Measurements from ENCODE around the gene METTL13. TPM values are rescaled to one million over a fixed set of nuclear protein-coding genes. Genes with fewer than 3 reads are reported as not detected.
A peak's percentile ranks its signal among the peaks of the same experiment; 100 is the strongest.

The METTL13 gene
- total and polyA plus RNA-seq, 2 donors (not counting 1 experiment from before 2014, with no cell fraction given), result 27.3 to 38.0 TPM

- no peak overlapping the region for H3K4me3 ChIP-seq (replicated peaks in 1 of 4; ENCODE audit: control extremely low read depth in 1 of 4, insufficient read depth in 1 of 4, low read depth in 3 of 4, low read length in 4 of 4)
- H3K79me2 ChIP-seq (ENCODE audit: control insufficient read depth, insufficient read depth, low read length), result no peaks in the 10 kb centered on the region
- H3K9me3 ChIP-seq (ENCODE audit: control insufficient read depth, insufficient read depth, low read depth, low read length), result no peaks in the 10 kb centered on the region
- peak; percentile 51 to 78 for DNase-seq (ENCODE audit: low read depth in 2 of 2)
- no peak overlapping the region for H2AFZ ChIP-seq (ENCODE audit: low read length)
- H3K4me2 ChIP-seq (ENCODE audit: extremely low read depth, insufficient read depth, low read length), result no peak overlapping the region
- H3K27ac ChIP-seq (ENCODE audit: insufficient read depth, low read length), result no peak overlapping the region
- no peaks in the 10 kb centered on the region for H3K36me3 ChIP-seq (ENCODE audit: control insufficient read depth, insufficient read depth, low read length)
- TF ChIP-seq CTCF (conservative IDR thresholded peaks at IDR 0.05 in 1 of 2, IDR thresholded peaks at IDR 0.05 in 1 of 2; ENCODE audit: low read depth in 1 of 2, low read length in 2 of 2) (no peak), EZH2 (IDR thresholded peaks at IDR 0.05; ENCODE audit: low read length, missing control alignments) (no peak)
- H4K20me1 ChIP-seq (ENCODE audit: control insufficient read depth, extremely low read depth, insufficient read depth, low read length), result no peaks in the 10 kb centered on the region
- H3K27me3 ChIP-seq (ENCODE audit: control insufficient read depth, insufficient read depth, low read length), result no peaks in the 10 kb centered on the region
- H3K9ac ChIP-seq (ENCODE audit: insufficient read depth, low read length), result no peak overlapping the region
- H3K4me1 ChIP-seq (ENCODE audit: control insufficient read depth, extremely low read depth, insufficient read depth, low read length), result peaks cover 5% of the 10 kb centered on the region
Observed at GRCh38 chr1:171817511-171818265, 36.2 kb downstream of the METTL13 start.

- Histone ChIP-seq H3K36me3 (ENCODE audit: control insufficient read depth, insufficient read depth, low read length) (no peaks in the 10 kb centered on the region), H2AFZ (ENCODE audit: low read length) (no peak overlapping the region), H3K9me3 (ENCODE audit: control insufficient read depth, insufficient read depth, low read depth, low read length) (no peaks in the 10 kb centered on the region), H3K79me2 (ENCODE audit: control insufficient read depth, insufficient read depth, low read length) (no peaks in the 10 kb centered on the region), H3K4me1 (ENCODE audit: control insufficient read depth, extremely low read depth, insufficient read depth, low read length) (peaks cover 2% of the 10 kb centered on the region), H3K4me3 (replicated peaks in 1 of 4; ENCODE audit: control extremely low read depth in 1 of 4, insufficient read depth in 1 of 4, low read depth in 3 of 4, low read length in 4 of 4) (no peak overlapping the region), H3K9ac (ENCODE audit: insufficient read depth, low read length) (no peak overlapping the region), H3K27me3 (ENCODE audit: control insufficient read depth, insufficient read depth, low read length) (no peaks in the 10 kb centered on the region), H3K4me2 (ENCODE audit: extremely low read depth, insufficient read depth, low read length) (no peak overlapping the region), H4K20me1 (ENCODE audit: control insufficient read depth, extremely low read depth, insufficient read depth, low read length) (no peaks in the 10 kb centered on the region), H3K27ac (ENCODE audit: insufficient read depth, low read length) (no peak overlapping the region)
- no peak for DNase-seq (ENCODE audit: low read depth in 2 of 2)
- TF ChIP-seq CTCF (conservative IDR thresholded peaks at IDR 0.05 in 1 of 2, IDR thresholded peaks at IDR 0.05 in 1 of 2; ENCODE audit: low read depth in 1 of 2, low read length in 2 of 2) (no peak), EZH2 (IDR thresholded peaks at IDR 0.05; ENCODE audit: low read length, missing control alignments) (no peak)
Observed at GRCh38 chr1:171819946-171820345, 38.5 kb downstream of the METTL13 start.

GRCh38 chr1:171826973-171827372 lies 45.5 kb downstream of the METTL13 start:
- no peaks in the 10 kb centered on the region for H3K79me2 ChIP-seq (ENCODE audit: control insufficient read depth, insufficient read depth, low read length)
- no peak overlapping the region for H3K27ac ChIP-seq (ENCODE audit: insufficient read depth, low read length)
- H2AFZ ChIP-seq (ENCODE audit: low read length), result no peak overlapping the region
- DNase-seq (ENCODE audit: low read depth in 2 of 2), result no peak
- no peak for TF ChIP-seq CTCF (conservative IDR thresholded peaks at IDR 0.05 in 1 of 2, IDR thresholded peaks at IDR 0.05 in 1 of 2; ENCODE audit: low read depth in 1 of 2, low read length in 2 of 2)
- no peak for TF ChIP-seq EZH2 (IDR thresholded peaks at IDR 0.05; ENCODE audit: low read length, missing control alignments)
- no peaks in the 10 kb centered on the region for H3K27me3 ChIP-seq (ENCODE audit: control insufficient read depth, insufficient read depth, low read length)
- H3K9ac ChIP-seq (ENCODE audit: insufficient read depth, low read length), result no peak overlapping the region
- no peak overlapping the region for H3K4me3 ChIP-seq (replicated peaks in 1 of 4; ENCODE audit: control extremely low read depth in 1 of 4, insufficient read depth in 1 of 4, low read depth in 3 of 4, low read length in 4 of 4)
- no peaks in the 10 kb centered on the region for H3K4me1 ChIP-seq (ENCODE audit: control insufficient read depth, extremely low read depth, insufficient read depth, low read length)
- no peaks in the 10 kb centered on the region for H3K36me3 ChIP-seq (ENCODE audit: control insufficient read depth, insufficient read depth, low read length)
- no peaks in the 10 kb centered on the region for H3K9me3 ChIP-seq (ENCODE audit: control insufficient read depth, insufficient read depth, low read depth, low read length)
- no peak overlapping the region for H3K4me2 ChIP-seq (ENCODE audit: extremely low read depth, insufficient read depth, low read length)
- H4K20me1 ChIP-seq (ENCODE audit: control insufficient read depth, extremely low read depth, insufficient read depth, low read length), result no peaks in the 10 kb centered on the region
